GM18526 (cell line): Measurements from ENCODE around the gene VWA5A.

ENCODE experiments used
- POLR2A ChIP-seq: IDR thresholded peaks from 3 replicates; pipeline ENCODE4 v1.6.1; 2011; ENCODE audit not compliant: insufficient read length; ENCODE audit errors: extremely low read depth

VWA5A gene

GRCh38 chr11:124081483-124081882, 33.8 kb upstream of the VWA5A start:
- no peak for TF ChIP-seq POLR2A

- no peak for TF ChIP-seq POLR2A
Observed at GRCh38 chr11:124082371-124082770, 32.9 kb upstream of the VWA5A start.

GRCh38 chr11:124085583-124085982, 29.7 kb upstream of the VWA5A start:
- no peak for TF ChIP-seq POLR2A

GRCh38 chr11:124085997-124086846, 29.0 kb upstream of the VWA5A start:
- TF ChIP-seq POLR2A, result no peak

GRCh38 chr11:124090996-124091395, 24.3 kb upstream of the VWA5A start:
- no peak for TF ChIP-seq POLR2A

GRCh38 chr11:124093330-124093729, 21.9 kb upstream of the VWA5A start:
- no peak for TF ChIP-seq POLR2A

GRCh38 chr11:124094731-124095130, 20.5 kb upstream of the VWA5A start:
- TF ChIP-seq POLR2A, result no peak

- TF ChIP-seq POLR2A, result no peak
Observed at GRCh38 chr11:124096364-124096763, 18.9 kb upstream of the VWA5A start.

- no peak for TF ChIP-seq POLR2A
Observed at GRCh38 chr11:124098141-124098540, 17.1 kb upstream of the VWA5A start.

- TF ChIP-seq POLR2A, result no peak
Observed at GRCh38 chr11:124101737-124102136, 13.5 kb upstream of the VWA5A start.

GRCh38 chr11:124108156-124108555, 7.1 kb upstream of the VWA5A start:
- TF ChIP-seq POLR2A, result no peak

- no peak for TF ChIP-seq POLR2A
Observed at GRCh38 chr11:124109377-124109776, 5.9 kb upstream of the VWA5A start.

- no peak for TF ChIP-seq POLR2A
Observed at GRCh38 chr11:124110201-124110600, 5.0 kb upstream of the VWA5A start.

GRCh38 chr11:124113890-124114289, 1.4 kb upstream of the VWA5A start:
- no peak for TF ChIP-seq POLR2A

GRCh38 chr11:124115782-124116616, 749 bp downstream of the VWA5A start:
- no peak for TF ChIP-seq POLR2A

GRCh38 chr11:124119103-124119502, 3.9 kb downstream of the VWA5A start:
- no peak for TF ChIP-seq POLR2A
